ENCODE measurements around the gene KRTAP4-7. TPM values are rescaled to one million over a fixed set of nuclear protein-coding genes. Genes with fewer than 3 reads are reported as not detected.
"Not testable (repeated sequence)": the region's sequence is repeated elsewhere in the genome, so short reads cannot be mapped to it uniquely, and the experiment has no call there.

The KRTAP4-7 gene
- total RNA-seq, 2 experiments from 2014 or later: not detected

DNA sequence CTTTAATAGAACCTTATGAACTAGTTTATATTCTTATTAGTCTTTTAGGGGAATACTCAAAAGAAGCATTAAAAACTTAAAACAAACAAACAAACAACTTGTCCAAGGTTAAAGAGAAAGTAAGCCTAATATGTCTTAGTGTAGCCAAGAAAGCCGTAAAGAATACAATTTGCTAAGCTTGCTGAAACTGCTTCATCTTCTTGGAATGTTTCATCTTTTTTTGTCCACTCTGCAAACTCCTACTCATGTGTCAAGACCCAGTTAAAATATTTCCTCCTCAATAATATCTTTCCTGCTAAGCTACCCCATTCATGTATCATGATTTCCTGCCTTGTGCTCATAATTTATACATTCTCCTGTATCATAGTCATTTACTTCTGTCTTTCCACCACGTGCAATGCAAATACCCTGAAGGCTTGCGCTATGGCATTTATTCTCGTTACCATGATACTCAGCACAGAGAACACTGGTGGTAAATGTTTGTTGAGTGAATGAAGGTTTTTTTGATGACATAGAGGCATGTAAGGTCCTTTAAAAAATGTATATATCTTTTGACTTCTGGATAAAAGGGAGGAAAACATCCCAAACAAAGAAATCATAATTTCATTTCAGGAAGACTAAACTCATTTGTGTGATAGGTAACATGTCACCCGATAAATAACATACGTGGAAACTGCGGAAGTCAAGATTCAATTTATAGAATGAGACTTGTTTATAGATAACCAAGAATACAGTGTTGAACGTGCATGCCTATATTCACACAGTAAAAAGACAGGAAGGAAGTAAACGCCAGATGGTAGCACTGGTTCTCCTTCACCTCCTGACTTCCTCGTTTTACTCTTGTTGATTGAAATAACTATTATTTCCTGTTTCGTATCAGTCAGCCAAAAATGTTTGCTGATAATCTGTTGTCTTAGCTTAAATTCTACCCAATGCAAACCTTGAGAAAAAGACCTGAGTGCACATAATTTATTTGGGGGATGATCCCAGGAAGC lies 36.0 kb downstream of the KRTAP4-7 start:
- H4K20me1 ChIP-seq (ENCODE audit: insufficient read depth, low read length); H3K36me3 ChIP-seq (ENCODE audit: insufficient read depth, low read length); CTCF ChIA-PET (ENCODE audit: unreplicated experiment); H3K79me2 ChIP-seq (ENCODE audit: insufficient read depth, low read depth, low read length); H3K9me2 ChIP-seq (ENCODE audit: insufficient read depth, low read length); POLR2A ChIA-PET; BruUV-seq (replicated peaks): not testable (repeated sequence)
- H3K4me3 ChIP-seq (ENCODE audit: low read depth, low read length, poor library complexity, severe bottlenecking): peak overlapping the region; percentile 50
- peak overlapping the region; percentile 61 for H3K4me2 ChIP-seq (ENCODE audit: low read length)
- intact Hi-C loops (cut with micrococcal nuclease; ENCODE audit: unreplicated experiment): loop anchor here (5.0 kb wide), 1 partner anchor 187 kb away; the partner anchor contains the start of gene KRTAP16-1
- peak overlapping the region; percentile 75 for H3K27ac ChIP-seq (ENCODE audit: low read depth, low read length, poor library complexity, severe bottlenecking)
- TF ChIP-seq, protein P1, sequence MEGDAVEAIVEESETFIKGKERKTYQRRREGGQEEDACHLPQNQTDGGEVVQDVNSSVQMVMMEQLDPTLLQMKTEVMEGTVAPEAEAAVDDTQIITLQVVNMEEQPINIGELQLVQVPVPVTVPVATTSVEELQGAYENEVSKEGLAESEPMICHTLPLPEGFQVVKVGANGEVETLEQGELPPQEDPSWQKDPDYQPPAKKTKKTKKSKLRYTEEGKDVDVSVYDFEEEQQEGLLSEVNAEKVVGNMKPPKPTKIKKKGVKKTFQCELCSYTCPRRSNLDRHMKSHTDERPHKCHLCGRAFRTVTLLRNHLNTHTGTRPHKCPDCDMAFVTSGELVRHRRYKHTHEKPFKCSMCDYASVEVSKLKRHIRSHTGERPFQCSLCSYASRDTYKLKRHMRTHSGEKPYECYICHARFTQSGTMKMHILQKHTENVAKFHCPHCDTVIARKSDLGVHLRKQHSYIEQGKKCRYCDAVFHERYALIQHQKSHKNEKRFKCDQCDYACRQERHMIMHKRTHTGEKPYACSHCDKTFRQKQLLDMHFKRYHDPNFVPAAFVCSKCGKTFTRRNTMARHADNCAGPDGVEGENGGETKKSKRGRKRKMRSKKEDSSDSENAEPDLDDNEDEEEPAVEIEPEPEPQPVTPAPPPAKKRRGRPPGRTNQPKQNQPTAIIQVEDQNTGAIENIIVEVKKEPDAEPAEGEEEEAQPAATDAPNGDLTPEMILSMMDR (conservative IDR thresholded peaks at IDR 0.05; ENCODE audit: low read length): peak; percentile 29; the same call in 1 of the 2 replicates
- H3K9me3 ChIP-seq (ENCODE audit: low read length): peaks cover 11% of the 10 kb centered on the region; the same call in 1 of the 2 replicates
- DNase-seq (ENCODE audit: low spot score): peak; percentile 55
- H3K4me1 ChIP-seq (ENCODE audit: insufficient read depth, low read length, poor library complexity, severe bottlenecking): peaks cover 20% of the 10 kb centered on the region
- H2AFZ ChIP-seq (ENCODE audit: low read length): peak overlapping the region; percentile 99

- POLR2A ChIA-PET: no interaction called here
Measured at GRCh38 chr17:41121742-41122141, 37.8 kb downstream of the KRTAP4-7 start.

DNA sequence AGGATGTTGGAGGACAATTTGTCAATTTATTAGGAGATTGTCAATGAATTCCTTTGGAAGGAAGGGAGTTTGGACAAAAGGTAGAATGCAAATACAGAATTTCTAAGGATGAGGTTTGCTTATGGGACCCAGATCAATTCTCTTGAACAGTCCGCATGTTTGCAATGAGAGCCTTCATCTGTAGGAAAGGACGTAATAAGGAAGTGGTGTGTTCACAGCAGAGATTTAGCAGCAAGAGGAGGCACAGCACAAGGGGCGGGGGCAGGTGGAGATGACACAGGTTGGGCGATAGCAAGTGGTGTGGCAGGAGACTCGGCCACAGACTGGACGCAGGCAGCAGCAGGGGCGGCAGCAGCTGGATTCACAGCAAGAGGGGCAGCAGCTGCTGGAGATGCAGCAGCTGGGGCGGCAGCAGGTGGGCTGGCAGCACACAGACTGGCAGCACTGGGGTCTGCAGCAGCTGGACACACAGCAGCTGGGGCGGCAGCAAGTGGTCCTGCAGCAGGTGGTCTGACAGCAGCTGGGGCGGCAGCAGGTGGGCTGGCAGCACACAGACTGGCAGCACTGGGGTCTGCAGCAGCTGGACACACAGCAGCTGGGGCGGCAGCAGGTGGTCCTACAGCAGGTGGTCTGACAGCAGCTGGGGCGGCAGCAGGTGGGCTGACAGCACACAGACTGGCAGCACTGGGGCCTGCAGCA lies 39.5 kb downstream of the KRTAP4-7 start:
- H3K4me3 ChIP-seq (ENCODE audit: low read depth, low read length, poor library complexity, severe bottlenecking); BruUV-seq (replicated peaks); H3K79me2 ChIP-seq (ENCODE audit: insufficient read depth, low read depth, low read length); H3K4me2 ChIP-seq (ENCODE audit: low read length); CTCF ChIA-PET (ENCODE audit: unreplicated experiment); H3K36me3 ChIP-seq (ENCODE audit: insufficient read depth, low read length); H3K9me2 ChIP-seq (ENCODE audit: insufficient read depth, low read length); DNase-seq (ENCODE audit: low spot score); H2AFZ ChIP-seq (ENCODE audit: low read length); H3K27ac ChIP-seq (ENCODE audit: low read depth, low read length, poor library complexity, severe bottlenecking); H4K20me1 ChIP-seq (ENCODE audit: insufficient read depth, low read length): not testable (repeated sequence)
- intact Hi-C loops (cut with micrococcal nuclease; ENCODE audit: unreplicated experiment): loop anchor here (5.0 kb wide), 1 partner anchor 184 kb away; the partner anchor contains the start of gene KRTAP16-1
- Histone ChIP-seq H3K4me1 (ENCODE audit: insufficient read depth, low read length, poor library complexity, severe bottlenecking) (peaks cover 16% of the 10 kb centered on the region), H3K9me3 (ENCODE audit: low read length) (peaks cover 11% of the 10 kb centered on the region; the same call in 1 of the 2 replicates)
- POLR2A ChIA-PET: interaction anchor here (0.6 kb wide), 1 partner anchor 11 kb away, joined by 3 read pairs; no protein-coding TSS in a partner anchor

More at GRCh38 chr17:41121742-41122141, 37.8 kb downstream of the KRTAP4-7 start:
- CTCF ChIA-PET (ENCODE audit: unreplicated experiment): no interaction called here
- Histone ChIP-seq H3K79me2 (ENCODE audit: insufficient read depth, low read depth, low read length) (no peaks in the 10 kb centered on the region), H2AFZ (ENCODE audit: low read length) (no peak overlapping the region), H3K4me3 (ENCODE audit: low read depth, low read length, poor library complexity, severe bottlenecking) (no peak overlapping the region), H3K4me2 (ENCODE audit: low read length) (no peak overlapping the region), H4K20me1 (ENCODE audit: insufficient read depth, low read length) (no peaks in the 10 kb centered on the region), H3K27ac (ENCODE audit: low read depth, low read length, poor library complexity, severe bottlenecking) (no peak overlapping the region), H3K9me2 (ENCODE audit: insufficient read depth, low read length) (no peaks in the 10 kb centered on the region), H3K9me3 (ENCODE audit: low read length) (peaks cover 11% of the 10 kb centered on the region; the same call in 1 of the 2 replicates), H3K4me1 (ENCODE audit: insufficient read depth, low read length, poor library complexity, severe bottlenecking) (peaks cover 16% of the 10 kb centered on the region), H3K36me3 (ENCODE audit: insufficient read depth, low read length) (no peaks in the 10 kb centered on the region; the same call in 1 of the 2 replicates)
- no peak for DNase-seq (ENCODE audit: low spot score)
- TF ChIP-seq, protein P1 (conservative IDR thresholded peaks at IDR 0.05; ENCODE audit: low read length): no peak
- TF ChIP-seq EZH2phosphoT487 (IDR thresholded peaks at IDR 0.05; ENCODE audit: borderline replicate concordance, low read depth, low read length): no peak
- BruUV-seq (replicated peaks): no TSS peak
- intact Hi-C loops (cut with micrococcal nuclease; ENCODE audit: unreplicated experiment): loop anchor here (5.0 kb wide), 1 partner anchor 186 kb away; the partner anchor contains the start of gene KRTAP16-1

DNA sequence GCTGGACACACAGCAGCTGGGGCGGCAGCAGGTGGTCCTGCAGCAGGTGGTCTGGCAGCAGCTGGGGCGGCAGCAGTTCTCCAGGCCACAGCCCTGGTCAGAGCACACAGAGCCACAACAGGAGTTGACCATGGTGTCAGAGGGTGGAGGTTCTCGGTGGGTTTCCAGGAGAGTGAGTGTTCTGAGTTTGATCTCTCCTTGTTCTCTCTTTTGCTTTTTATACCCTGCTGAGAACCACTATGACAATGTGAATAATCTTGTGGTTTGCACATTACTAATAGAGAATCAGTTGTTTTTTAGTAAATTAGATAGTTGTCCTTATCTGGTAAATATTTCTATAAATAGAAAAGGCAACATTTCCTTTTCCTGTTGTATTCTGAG lies 40.0 kb downstream of the KRTAP4-7 start, which contains the start of gene KRTAP4-12:
KRTAP4-12 (minus strand) TSS at position 192 of the 381 bp plus-strand sequence; CDS start at position 132, 60 bp downstream.
- H3K27ac ChIP-seq (ENCODE audit: low read depth, low read length, poor library complexity, severe bottlenecking); CTCF ChIA-PET (ENCODE audit: unreplicated experiment); H3K79me2 ChIP-seq (ENCODE audit: insufficient read depth, low read depth, low read length); H3K9me2 ChIP-seq (ENCODE audit: insufficient read depth, low read length); DNase-seq (ENCODE audit: low spot score); H3K4me3 ChIP-seq (ENCODE audit: low read depth, low read length, poor library complexity, severe bottlenecking); H2AFZ ChIP-seq (ENCODE audit: low read length); H4K20me1 ChIP-seq (ENCODE audit: insufficient read depth, low read length); H3K36me3 ChIP-seq (ENCODE audit: insufficient read depth, low read length); BruUV-seq (replicated peaks); H3K4me2 ChIP-seq (ENCODE audit: low read length): not testable (repeated sequence)
- POLR2A ChIA-PET: interaction anchor here (0.6 kb wide), 1 partner anchor 10 kb away, joined by 3 read pairs; no protein-coding TSS in a partner anchor
- intact Hi-C loops (cut with micrococcal nuclease; ENCODE audit: unreplicated experiment): loop anchor here (5.0 kb wide), 1 partner anchor 183 kb away; the partner anchor contains the start of gene KRTAP16-1
- Histone ChIP-seq H3K9me3 (ENCODE audit: low read length) (peaks cover 11% of the 10 kb centered on the region; the same call in 1 of the 2 replicates), H3K4me1 (ENCODE audit: insufficient read depth, low read length, poor library complexity, severe bottlenecking) (peaks cover 16% of the 10 kb centered on the region)

Measured in OCI-LY7 (cell line).